Stimulated activated naive CD8-positive, alpha-beta T cell treated with anti-CD3 and anti-CD28 coated beads, Interleukin-15, Interleukin-2, amounts not matched to agents 100 U/mL and 50 U/mL, for 24 hours (primary cell): Measurements from ENCODE around the gene SLC8A1.
A peak's percentile ranks its signal among the peaks of the same experiment; 100 is the strongest.

ENCODE experiments used
- ATAC-seq: fragments of 150-1000 bp; cut with Tn5 transposase; one replicate; pipeline ENCODE4 v1.10.0; 2021
- DNase-seq: peaks from one replicate; pipeline ENCODE4 v3.0.0; 2021

Gene SLC8A1

GRCh38 chr2:40457837-40458236, 5.9 kb upstream of the SLC8A1 start:
- no peak for ATAC-seq
- no peak for DNase-seq

- DNase-seq (no peak), ATAC-seq (no peak)
These were observed 5.5 kb upstream of the SLC8A1 start for GRCh38 chr2:40457366-40457765.

DNA sequence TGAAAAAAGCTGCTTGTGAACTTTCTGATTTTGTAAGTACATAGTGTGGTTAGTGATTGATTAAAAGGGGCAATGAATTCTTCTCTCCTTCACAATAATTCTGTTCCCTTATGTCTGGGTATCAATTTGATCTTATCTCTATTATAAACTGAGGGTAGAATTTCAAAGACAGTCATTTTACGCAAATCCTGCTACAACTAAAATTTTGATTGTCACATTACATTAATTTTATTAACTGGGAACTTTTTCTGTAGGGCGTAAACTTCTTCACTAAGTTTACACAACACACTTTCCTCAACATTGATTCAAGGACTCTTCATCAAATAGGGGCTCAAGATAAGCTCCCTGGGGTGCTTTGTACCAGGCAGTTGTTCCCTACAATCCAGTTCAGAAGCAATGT, 5.0 kb upstream of the SLC8A1 start:
- no peak for DNase-seq
- ATAC-seq: no peak

DNA sequence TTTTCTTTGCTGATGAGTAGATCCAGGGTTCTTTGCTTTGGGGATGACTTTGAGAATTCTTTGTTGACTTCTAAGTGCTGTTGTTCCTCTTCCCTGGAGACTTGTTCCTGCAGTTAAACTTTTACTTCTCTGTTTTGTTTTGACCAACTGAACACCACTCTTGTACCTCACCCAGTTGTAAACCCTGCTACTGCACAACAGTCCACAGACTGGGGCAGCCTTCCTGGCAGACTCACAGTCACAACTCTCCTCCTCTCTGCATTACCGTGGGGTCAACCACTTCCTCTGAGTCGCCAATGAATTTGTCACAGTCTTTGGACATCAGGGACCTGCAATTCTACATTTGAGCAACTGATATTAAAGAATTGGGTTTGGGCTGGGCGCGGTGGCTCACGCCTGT, 3.8 kb upstream of the SLC8A1 start:
- DNase-seq: no peak
- ATAC-seq: no peak

- no peak for ATAC-seq
- DNase-seq: no peak
These were observed 2.4 kb upstream of the SLC8A1 start for GRCh38 chr2:40454321-40454720.

DNA sequence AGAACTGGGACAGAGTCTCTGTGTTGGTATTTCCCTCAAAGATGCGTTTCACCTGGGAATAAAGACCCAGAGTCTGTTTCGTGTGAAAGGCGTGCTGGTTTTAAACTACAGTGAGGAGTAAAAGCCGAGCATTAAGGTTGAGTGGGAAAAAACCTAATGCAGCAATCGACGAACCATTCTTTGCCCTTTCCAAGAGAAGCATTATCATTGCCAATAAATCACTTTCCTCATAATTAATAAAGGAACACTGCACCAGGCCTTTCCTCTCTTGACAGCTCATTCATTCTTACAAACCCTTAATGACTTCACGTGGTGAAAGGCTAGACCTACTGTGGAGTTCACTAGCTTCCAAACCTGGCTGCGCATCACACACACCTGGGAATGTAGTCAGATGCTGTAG, 896 bp upstream of the SLC8A1 start:
- ATAC-seq: no peak
- DNase-seq: no peak

GRCh38 chr2:40450796-40451430, 977 bp downstream of the SLC8A1 start:
- DNase-seq: no peak

DNA sequence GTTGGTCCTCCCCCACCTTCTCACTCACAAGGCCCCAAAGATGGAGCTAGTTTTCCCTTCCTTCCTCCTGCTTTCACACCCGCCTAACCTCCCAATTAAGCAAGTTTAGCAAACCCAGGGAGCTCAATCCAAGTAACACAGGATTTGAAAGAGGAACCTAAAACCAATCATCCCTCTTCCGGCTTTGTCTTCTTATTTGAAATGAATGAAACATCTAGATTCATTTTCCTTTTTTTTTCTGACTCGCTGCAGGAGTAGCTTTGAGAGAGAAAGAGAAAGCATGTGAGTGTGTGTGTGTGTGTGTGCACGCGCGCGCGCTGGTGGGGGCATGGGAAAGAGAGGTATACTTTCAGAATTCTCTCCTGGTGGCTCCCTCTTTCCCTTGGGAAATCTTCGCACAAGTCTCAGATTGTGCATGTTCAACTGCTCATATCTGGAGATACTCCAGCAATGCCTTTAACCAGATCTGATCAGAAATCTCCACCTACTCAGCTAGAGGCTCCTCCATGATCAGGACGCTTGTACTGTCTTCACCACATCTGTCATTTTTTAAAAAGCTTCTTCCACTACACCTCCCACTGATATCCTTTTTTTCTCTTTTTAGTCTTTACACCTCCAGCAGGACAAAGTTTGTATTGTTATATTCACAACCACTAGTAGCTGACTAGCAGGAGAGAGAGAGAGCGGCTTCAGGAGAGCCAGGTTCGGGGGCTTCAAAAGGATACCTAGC, 1.7 kb downstream of the SLC8A1 start:
- DNase-seq (no peak), ATAC-seq (no peak)

More at GRCh38 chr2:40450796-40451430, 977 bp downstream of the SLC8A1 start:
- peak; percentile 8 for ATAC-seq

DNA sequence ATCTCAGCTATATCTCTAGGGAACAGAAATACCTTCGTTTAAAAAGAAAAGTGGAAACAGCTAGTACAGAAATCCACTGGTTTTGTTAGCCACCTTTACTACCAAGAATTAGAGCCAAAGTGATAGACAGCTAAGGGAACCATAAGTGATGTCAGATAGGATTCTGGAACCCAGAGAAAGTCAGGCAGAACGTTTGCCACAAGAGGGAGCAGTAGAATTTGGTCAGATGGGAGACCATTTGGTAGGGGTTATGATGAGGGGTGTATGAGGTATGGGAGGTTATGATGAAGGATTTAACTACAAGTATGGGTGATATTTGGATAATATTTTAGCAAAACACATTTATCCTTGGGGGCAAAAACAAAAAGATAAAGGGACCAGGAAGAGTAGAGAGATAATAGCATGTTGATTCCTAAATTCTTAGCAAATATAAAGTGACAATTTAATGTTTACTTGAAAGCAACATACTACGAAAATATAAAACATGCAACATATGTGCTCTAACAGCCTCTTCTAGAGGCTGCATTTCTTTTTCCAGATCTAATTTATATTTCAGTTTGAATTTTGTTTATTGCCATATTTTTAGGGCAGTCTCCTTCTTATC, 3.3 kb downstream of the SLC8A1 start:
- DNase-seq: no peak
- ATAC-seq: no peak

GRCh38 chr2:40445467-40445866, 6.4 kb downstream of the SLC8A1 start:
- no peak for ATAC-seq
- DNase-seq: no peak

DNA sequence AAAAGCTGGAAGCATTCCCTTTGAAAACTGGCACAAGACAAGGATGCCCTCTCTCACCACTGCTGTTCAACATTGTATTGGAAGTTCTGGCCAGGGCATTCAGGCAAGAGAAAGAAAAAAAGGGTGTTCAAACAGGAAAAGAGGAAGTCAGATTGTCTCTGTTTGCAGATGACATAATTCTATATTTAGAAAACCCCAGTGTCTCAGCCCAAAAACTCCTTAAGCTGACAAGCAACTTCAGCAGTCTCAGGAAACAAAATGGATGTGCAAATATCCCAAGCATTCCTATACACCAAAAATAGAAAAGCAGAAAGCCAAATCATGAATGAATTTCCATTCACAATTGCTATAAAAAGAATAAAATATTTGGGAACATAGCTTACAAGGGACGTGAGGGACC, 11.1 kb downstream of the SLC8A1 start:
- no peak for ATAC-seq
- DNase-seq: no peak

DNA sequence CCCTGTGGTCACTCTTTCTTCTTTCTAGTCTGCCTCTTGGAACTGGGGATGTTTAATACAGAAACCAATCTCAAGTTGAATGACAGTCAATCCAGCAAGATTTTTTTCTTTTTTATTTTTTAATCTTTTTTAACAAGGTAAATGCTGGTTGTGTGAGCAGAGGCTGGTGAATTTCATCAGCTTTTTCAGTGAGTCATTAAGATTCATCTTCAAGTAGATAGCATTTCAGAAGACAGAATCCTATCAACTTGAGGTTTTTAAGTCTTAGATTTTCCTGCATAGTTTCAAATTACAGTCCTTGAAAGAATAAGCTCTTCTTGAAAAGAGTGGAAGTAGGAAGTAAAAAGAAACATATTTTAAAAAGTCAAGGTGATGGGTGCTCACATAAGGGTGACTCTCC, 12.4 kb downstream of the SLC8A1 start:
- DNase-seq: no peak

DNA sequence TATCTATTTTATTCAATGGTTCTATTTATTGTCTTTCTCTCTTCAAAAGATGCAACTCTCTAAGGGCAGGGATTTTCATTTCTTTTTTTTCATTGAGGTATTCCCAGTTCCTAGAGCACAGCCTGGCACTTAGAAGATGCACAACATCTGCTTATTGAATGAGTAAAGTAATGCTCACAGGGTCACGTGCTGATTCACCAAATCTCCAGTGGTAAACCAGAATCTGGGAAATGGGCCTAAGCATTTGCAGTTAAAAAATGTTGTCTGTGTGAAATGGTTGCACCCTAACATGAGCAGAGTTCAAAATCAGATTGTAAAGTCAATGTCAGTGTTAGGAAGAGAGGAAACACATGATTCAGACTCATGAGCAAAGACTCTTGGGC, 15.8 kb downstream of the SLC8A1 start:
- DNase-seq (no peak), ATAC-seq (no peak)

More for the DNA sequence above, 12.4 kb downstream of the SLC8A1 start:
- ATAC-seq: no peak

- DNase-seq (no peak), ATAC-seq (no peak)
These were observed 16.3 kb downstream of the SLC8A1 start for GRCh38 chr2:40435426-40436092.

DNA sequence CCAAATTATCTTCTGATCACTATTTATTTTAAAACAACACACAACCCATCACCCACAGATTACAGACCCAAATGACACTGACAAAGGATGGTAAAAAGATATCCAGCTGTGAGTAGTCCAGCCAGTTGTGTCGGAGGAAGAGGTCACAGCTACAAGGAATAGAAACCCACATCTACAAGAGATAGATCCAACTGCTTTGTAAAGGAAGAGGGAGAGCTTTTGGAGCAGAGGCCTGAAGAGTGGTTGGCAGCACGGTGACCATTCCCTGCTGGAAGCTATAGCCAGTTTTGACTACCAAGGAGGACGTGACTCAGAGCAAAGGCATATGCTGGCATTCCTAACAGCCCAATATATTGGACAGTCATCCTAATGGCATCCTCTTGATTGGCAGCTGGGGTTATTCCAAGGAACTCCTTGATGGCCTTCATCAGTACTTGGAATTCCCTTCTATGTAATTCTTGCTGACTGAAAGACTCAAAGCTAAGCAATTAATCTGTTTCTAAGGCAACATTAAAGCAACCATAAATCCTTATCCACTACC, 17.1 kb downstream of the SLC8A1 start:
- ATAC-seq: no peak
- no peak for DNase-seq

DNA sequence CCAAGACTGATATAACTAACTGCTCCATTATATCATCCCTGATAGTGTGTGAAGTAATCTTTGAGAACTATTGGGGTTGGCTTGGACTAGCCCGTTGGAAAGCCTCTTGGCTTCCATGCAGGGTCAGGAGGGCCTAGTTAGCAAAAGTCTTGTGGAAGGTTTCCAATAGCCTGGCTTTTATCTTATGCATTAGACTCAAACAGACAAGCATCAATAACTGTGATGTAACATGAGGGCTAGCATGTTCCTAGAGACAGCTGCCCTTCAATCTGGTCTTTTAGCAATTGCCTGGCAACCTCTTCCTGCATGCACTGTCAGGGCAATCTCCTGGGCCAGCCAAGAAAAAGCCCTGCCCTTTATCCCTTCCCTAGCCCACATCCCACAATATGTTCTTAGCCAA, 18.2 kb downstream of the SLC8A1 start:
- ATAC-seq: no peak
- no peak for DNase-seq

DNA sequence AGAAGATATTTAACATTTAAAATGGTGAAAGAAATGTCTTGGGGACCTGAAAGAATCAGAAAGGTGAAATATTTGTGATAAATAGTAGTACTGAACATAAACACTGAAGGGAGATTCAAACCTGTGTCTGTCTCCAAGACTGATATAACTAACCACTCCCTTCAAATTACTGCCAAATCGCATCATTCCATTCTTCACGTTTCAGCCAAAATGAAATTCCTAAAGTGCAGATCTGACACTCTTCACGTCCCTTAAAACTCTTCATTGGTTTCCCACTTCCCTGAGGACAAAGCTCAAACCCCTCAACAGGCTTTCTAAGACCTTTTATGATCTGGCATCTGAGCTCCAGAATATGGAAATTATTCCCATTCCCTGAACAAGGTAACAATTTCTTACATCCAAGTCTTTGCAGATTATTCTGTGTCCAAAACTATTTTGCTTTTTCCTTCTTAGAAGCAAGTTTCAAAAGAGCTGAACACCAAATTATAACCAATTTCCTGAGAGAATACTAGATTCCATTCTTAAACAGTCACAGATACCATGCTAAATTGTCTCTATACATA, 18.9 kb downstream of the SLC8A1 start:
- DNase-seq: no peak
- ATAC-seq: no peak

DNA sequence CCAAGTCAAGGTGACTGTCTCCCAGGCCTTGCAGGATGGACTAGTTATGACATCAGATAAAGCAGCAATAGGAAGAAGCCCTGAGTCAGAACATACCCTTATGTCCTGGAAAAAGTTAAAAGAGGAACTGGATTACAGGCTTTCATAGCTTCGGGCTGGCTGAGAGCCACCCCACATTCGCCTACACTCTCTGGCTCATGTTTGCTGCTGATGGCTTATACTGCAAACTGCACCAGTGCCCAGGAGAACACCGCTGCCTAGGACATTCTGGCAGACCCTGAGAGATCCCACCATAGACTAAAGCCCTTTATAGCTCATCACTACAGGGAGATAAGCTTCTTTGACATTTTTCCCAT, 20.3 kb downstream of the SLC8A1 start:
- DNase-seq (no peak), ATAC-seq (no peak)

DNA sequence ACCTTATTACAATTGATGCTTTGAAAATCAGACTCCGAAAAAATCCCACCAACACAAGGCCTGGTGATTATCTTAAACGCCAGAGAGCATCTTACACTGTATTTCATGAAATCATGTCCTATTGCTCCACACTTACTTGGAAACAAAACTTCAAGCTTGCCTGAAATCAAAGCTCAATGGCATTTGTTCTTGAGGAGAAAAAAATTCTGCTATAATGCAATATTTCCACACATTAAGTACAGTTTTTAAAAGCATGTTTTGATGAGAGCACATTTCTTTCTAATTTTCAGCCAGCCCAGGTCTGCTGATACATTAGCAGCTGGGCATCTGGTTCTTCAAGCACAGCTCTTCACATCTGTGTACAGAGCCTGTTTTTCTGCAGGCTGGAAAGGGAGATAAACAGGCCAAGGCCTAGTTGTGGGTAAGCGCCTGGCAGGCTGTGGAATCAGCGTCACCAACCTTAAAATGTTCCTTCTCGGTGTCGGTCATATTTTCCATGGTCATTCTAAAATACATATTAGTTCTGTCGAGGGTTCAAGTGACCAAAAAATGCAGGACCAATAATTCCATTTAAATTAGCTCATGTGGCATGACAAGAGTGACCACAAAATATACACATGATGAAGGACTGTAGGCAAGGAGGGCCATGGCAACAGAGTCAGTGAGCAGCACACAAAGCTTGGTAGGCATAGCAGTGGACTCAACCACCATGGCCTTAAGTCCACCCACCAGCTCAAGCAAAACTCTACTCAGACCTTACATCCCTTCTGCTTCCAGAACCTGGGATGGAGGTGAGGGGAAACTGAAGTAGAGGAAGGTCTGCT, 20.9 kb downstream of the SLC8A1 start:
- ATAC-seq (no peak), DNase-seq (no peak)

GRCh38 chr2:40428439-40428838, 23.5 kb downstream of the SLC8A1 start:
- DNase-seq: no peak
- ATAC-seq: no peak

GRCh38 chr2:40421631-40422297, 30.1 kb downstream of the SLC8A1 start:
- ATAC-seq: no peak
- no peak for DNase-seq
